Neuronal stem cell (in vitro differentiated cells): ENCODE measurements around the gene SEC31A.

Experiments used
- DNase-seq: peaks from one replicate; pipeline ENCODE4 v3.0.0-alpha.2; 2013; ENCODE audit warnings: low spot score
- H2AFZ ChIP-seq: one replicate; pipeline ENCODE4 v1.6.1; 2013; ENCODE audit warnings: mild to moderate bottlenecking, low read length, inconsistent platforms
- H2AK5ac ChIP-seq: 2 replicates; pipeline ENCODE4 v1.6.1; 2013; ENCODE audit warnings: low read depth, mild to moderate bottlenecking, inconsistent platforms, low read length, moderate library complexity, mixed read lengths
- H2BK120ac ChIP-seq: 2 replicates; pipeline ENCODE4 v1.6.1; 2013; ENCODE audit warnings: low read depth, mild to moderate bottlenecking, inconsistent platforms, low read length, moderate library complexity, mixed read lengths
- H2BK12ac ChIP-seq: one replicate; pipeline ENCODE4 v1.6.1; 2013; ENCODE audit warnings: low read length, inconsistent platforms
- H2BK15ac ChIP-seq: 2 replicates; pipeline ENCODE4 v1.6.1; 2013; ENCODE audit warnings: mild to moderate bottlenecking, low read length, inconsistent platforms, mixed read lengths
- H2BK5ac ChIP-seq: one replicate; pipeline ENCODE4 v1.6.1; 2013; ENCODE audit warnings: inconsistent platforms, mild to moderate bottlenecking, low read length, moderate library complexity
- H3K14ac ChIP-seq: one replicate; pipeline ENCODE4 v1.6.1; 2013; ENCODE audit warnings: low read length, inconsistent platforms
- H3K18ac ChIP-seq: 2 replicates; pipeline ENCODE4 v1.6.1; 2013; ENCODE audit warnings: low read length, inconsistent platforms
- H3K23ac ChIP-seq: 2 replicates; pipeline ENCODE4 v1.6.1; 2013; ENCODE audit warnings: low read depth, mild to moderate bottlenecking, mixed read lengths, low read length, inconsistent platforms; ENCODE audit not compliant: poor library complexity
- H3K27ac ChIP-seq: replicated peaks from 3 replicates; pipeline ENCODE4 v1.5.1; 2013; ENCODE audit warnings: low read length, inconsistent platforms
- H3K27me3 ChIP-seq, 3 experiments: 2 replicates each; pipeline ENCODE4 v1.6.1; 2013; ENCODE audit warnings: low read length in 3 of 3, mild to moderate bottlenecking in 2 of 3, inconsistent platforms in 1 of 3, low read depth in 1 of 3, mixed read lengths in 1 of 3, moderate library complexity in 1 of 3; ENCODE audit not compliant: control insufficient read depth in 3 of 3, insufficient read depth in 3 of 3
- H3K36me3 ChIP-seq, 2 donors: replicated peaks in 1 of 2; 2 replicates each; pipeline ENCODE4 v1.6.1; 2013; ENCODE audit warnings: low read length in 2 of 2; ENCODE audit not compliant: control insufficient read depth in 2 of 2, insufficient read depth in 2 of 2
- H3K4ac ChIP-seq: 2 replicates; pipeline ENCODE4 v1.6.1; 2013; ENCODE audit warnings: inconsistent platforms, mild to moderate bottlenecking, low read length, moderate library complexity
- H3K4me1 ChIP-seq, 2 donors: 1 replicate in 1 of 2; 2 replicates in 1 of 2; pipeline ENCODE4 v1.6.1; 2013; ENCODE audit warnings: low read length in 2 of 2, low read depth in 1 of 2; ENCODE audit not compliant: control insufficient read depth in 2 of 2, insufficient read depth in 1 of 2
- H3K4me2 ChIP-seq: one replicate; pipeline ENCODE4 v1.6.1; 2013; ENCODE audit warnings: mild to moderate bottlenecking, low read length, inconsistent platforms; ENCODE audit not compliant: insufficient read depth, poor library complexity, severe bottlenecking
- H3K4me3 ChIP-seq, 2 donors: 2 replicates each; pipeline ENCODE4 v1.5.1; 2013; ENCODE audit warnings: low read length in 2 of 2, mild to moderate bottlenecking in 2 of 2, inconsistent platforms in 1 of 2, moderate library complexity in 1 of 2
- H3K79me1 ChIP-seq: one replicate; pipeline ENCODE4 v1.6.1; 2013; ENCODE audit warnings: low read depth, mild to moderate bottlenecking, inconsistent platforms, low read length, moderate library complexity
- H3K9ac ChIP-seq: one replicate; pipeline ENCODE4 v1.6.1; 2013; ENCODE audit warnings: mild to moderate bottlenecking, low read depth, low read length, inconsistent platforms; ENCODE audit not compliant: poor library complexity
- H3K9me3 ChIP-seq, 2 donors: replicated peaks in 1 of 2; 2 replicates each; pipeline versions ENCODE3 to v1.6.1; 2013; ENCODE audit warnings: low read length in 2 of 2, mild to moderate bottlenecking in 2 of 2, inconsistent platforms in 1 of 2, low read depth in 1 of 2, mixed read lengths in 1 of 2, moderate library complexity in 1 of 2; ENCODE audit not compliant: control insufficient read depth in 2 of 2, insufficient read depth in 1 of 2
- H4K8ac ChIP-seq: one replicate; pipeline ENCODE4 v1.6.1; 2013; ENCODE audit warnings: low read depth, mild to moderate bottlenecking, inconsistent platforms, low read length, moderate library complexity
- H4K91ac ChIP-seq: one replicate; pipeline ENCODE4 v1.6.1; 2013; ENCODE audit warnings: low read length, low read depth, mild to moderate bottlenecking, inconsistent platforms; ENCODE audit not compliant: poor library complexity
- WGBS, 2 donors: extraction: QIAGEN DNeasy Blood & Tissue Kit; methylation state at CpG; one replicate each; pipeline ENCODE4 v1.1.7; 2013; ENCODE audit warnings: missing lambda C conversion rate in 2 of 2, mixed read lengths in 1 of 2; ENCODE audit not compliant: insufficient read length in 2 of 2, insufficient replicate concordance in 1 of 2; ENCODE audit errors: extremely low coverage in 2 of 2; 5-methylcytosine and 5-hydroxymethylcytosine counted together

The SEC31A gene

DNA sequence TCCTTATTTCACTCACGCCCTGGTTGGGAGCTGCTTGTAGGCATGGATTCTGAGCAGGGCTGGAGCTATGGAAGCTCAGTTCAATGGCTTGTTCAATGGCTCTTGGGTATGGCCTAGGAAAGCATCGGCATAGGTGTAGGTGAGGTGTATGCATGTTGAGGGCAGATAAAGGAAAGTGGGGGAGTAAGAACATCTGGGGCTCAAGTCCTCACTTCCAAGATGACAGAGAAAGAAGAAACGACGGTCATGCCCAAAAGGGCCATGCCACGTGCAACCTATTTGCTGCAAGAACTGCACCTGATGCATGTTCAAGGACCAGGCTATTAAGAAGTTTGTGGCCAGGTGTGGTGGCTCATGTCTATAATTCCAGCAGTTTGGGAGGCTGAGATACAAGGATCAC, 115.7 kb downstream of the SEC31A start:
- peaks cover 0 to 5% of the 10 kb centered on the region in 2 donors for H3K9me3 ChIP-seq
- no peaks in the 10 kb centered on the region for H3K27me3 ChIP-seq
- H2AK5ac ChIP-seq: no peak overlapping the region
- H3K23ac ChIP-seq: no peak overlapping the region
- no peak overlapping the region for H3K14ac ChIP-seq
- peaks cover 0 to 13% of the 10 kb centered on the region in 2 donors for H3K4me1 ChIP-seq
- H4K8ac ChIP-seq: no peak overlapping the region
- H3K36me3 ChIP-seq: peaks cover 0 to 8% of the 10 kb centered on the region in 2 donors
- DNase-seq: no peak
- no peak overlapping the region for H3K4me2 ChIP-seq
- no peak overlapping the region for H3K18ac ChIP-seq
- no peak overlapping the region for H2AFZ ChIP-seq
- no peak overlapping the region for H4K91ac ChIP-seq
- no peaks in the 10 kb centered on the region for H3K79me1 ChIP-seq
- H3K4me3 ChIP-seq: no peak overlapping the region
- H2BK15ac ChIP-seq: no peak overlapping the region
- H3K9ac ChIP-seq: no peak overlapping the region
- no CpG with 5 or more reads among the region's 5 CpGs for WGBS, 2 donors
- no peak overlapping the region for H3K27ac ChIP-seq
- H2BK5ac ChIP-seq: no peak overlapping the region
- no peak overlapping the region for H3K4ac ChIP-seq
- H2BK12ac ChIP-seq: no peak overlapping the region
- no peak overlapping the region for H2BK120ac ChIP-seq

DNA sequence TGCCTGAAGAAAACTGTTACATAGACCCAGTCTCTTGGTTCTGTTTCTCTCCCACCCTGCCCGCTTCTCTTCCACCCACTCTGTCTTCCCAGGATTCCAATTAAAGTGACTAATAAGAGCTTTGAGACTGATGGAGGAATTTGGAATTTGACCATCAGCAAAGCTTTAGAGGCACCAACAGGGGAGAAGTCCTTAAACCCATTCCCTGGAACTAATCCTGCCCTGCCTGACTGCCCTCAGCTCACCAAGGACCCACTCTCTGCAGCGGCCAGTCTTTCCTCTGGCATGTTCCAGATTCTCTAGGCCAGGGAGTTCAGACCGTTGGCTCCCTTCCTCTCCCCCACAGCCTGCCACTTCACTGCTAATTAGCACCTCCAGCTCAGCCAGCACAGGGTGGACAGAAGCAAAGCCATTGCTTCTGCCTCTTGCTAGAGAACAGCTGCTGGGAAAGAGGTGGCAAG, 116.2 kb downstream of the SEC31A start:
- Histone ChIP-seq H3K9me3 (peaks cover 0 to 5% of the 10 kb centered on the region in 2 donors), H3K27ac (peak overlapping the region; percentile 35), H3K79me1 (no peaks in the 10 kb centered on the region), H4K91ac (no peak overlapping the region), H3K4me2 (no peak overlapping the region), H3K9ac (no peak overlapping the region), H2AK5ac (no peak overlapping the region), H3K4me1 (peaks cover 0 to 13% of the 10 kb centered on the region in 2 donors), H2BK12ac (no peak overlapping the region), H3K27me3 (no peaks in the 10 kb centered on the region), H3K4me3 (no peak overlapping the region), H2BK5ac (no peak overlapping the region), H3K4ac (no peak overlapping the region), H3K18ac (no peak overlapping the region), H2BK15ac (no peak overlapping the region), H3K36me3 (peaks cover 0 to 8% of the 10 kb centered on the region in 2 donors), H3K14ac (no peak overlapping the region), H2BK120ac (no peak overlapping the region), H2AFZ (no peak overlapping the region), H3K23ac (no peak overlapping the region), H4K8ac (no peak overlapping the region)
- WGBS, 2 donors: no CpG with 5 or more reads among the region's 3 CpGs
- no peak for DNase-seq

DNA sequence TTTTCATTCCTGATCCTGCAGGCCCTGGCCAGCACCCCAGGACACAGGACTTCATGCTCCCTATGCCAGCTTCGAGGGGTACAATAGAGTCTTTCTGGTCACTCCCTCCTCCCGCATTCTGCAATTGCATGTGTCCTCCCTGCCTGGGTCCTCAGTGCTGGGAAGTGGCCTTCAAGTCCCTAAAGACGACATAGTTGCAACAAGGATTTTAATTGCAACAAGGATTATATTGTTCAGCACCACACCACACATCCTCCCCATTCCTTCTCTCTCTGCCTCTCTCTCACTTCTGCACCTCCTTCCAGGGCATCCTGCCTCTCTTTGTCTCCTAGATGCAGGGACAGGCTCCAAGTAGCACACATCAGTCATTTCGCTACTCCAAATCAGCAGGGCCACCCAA, 117.9 kb downstream of the SEC31A start:
- Histone ChIP-seq H3K4ac (no peak overlapping the region), H2AFZ (no peak overlapping the region), H3K27me3 (no peaks in the 10 kb centered on the region), H3K27ac (no peak overlapping the region), H4K91ac (no peak overlapping the region), H3K36me3 (peaks cover 0 to 8% of the 10 kb centered on the region in 2 donors), H2BK5ac (no peak overlapping the region), H3K14ac (no peak overlapping the region), H2BK120ac (no peak overlapping the region), H3K4me1 (peaks cover 0 to 13% of the 10 kb centered on the region in 2 donors), H3K9me3 (peaks cover 0 to 5% of the 10 kb centered on the region in 2 donors), H3K4me3 (no peak overlapping the region), H3K23ac (no peak overlapping the region), H2AK5ac (no peak overlapping the region), H4K8ac (no peak overlapping the region), H3K9ac (no peak overlapping the region), H3K4me2 (no peak overlapping the region), H3K18ac (no peak overlapping the region), H2BK12ac (no peak overlapping the region), H2BK15ac (no peak overlapping the region), H3K79me1 (no peaks in the 10 kb centered on the region)
- no peak for DNase-seq
- no CpG with 5 or more reads among the region's 4 CpGs for WGBS, 2 donors

DNA sequence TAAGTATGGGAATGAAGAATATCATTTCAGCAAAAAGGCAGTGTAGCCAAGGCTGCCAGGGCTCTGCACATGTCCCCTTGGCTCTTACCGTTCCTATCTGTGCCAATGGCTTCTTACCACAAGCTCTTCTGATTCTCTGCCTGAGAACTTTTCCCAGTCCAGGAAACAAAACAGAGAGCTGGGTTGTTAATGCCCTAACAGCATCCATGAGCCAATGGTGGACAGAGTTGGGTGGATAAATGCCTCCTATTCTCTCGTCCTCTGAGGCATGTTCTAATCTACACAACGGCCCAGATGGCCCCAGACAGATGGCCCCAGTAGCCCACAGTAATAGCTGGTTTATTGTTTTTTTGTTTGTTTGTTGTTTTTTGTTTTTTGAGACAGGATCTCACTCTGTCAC, 120.3 kb downstream of the SEC31A start:
- H3K9ac ChIP-seq: no peak overlapping the region
- H3K4me2 ChIP-seq: no peak overlapping the region
- peaks cover 3% of the 10 kb centered on the region for H3K79me1 ChIP-seq
- no peaks in the 10 kb centered on the region for H3K27me3 ChIP-seq
- no CpG with 5 or more reads among the region's 3 CpGs for WGBS, 2 donors
- H2BK120ac ChIP-seq: no peak overlapping the region
- H3K27ac ChIP-seq: no peak overlapping the region
- H4K8ac ChIP-seq: no peak overlapping the region
- peaks cover 0 to 14% of the 10 kb centered on the region in 2 donors for H3K9me3 ChIP-seq
- no peak for DNase-seq
- H3K4ac ChIP-seq: no peak overlapping the region
- H3K36me3 ChIP-seq: peaks cover 0 to 4% of the 10 kb centered on the region in 2 donors
- no peak overlapping the region for H3K23ac ChIP-seq
- no peak overlapping the region for H2AK5ac ChIP-seq
- no peak overlapping the region for H4K91ac ChIP-seq
- H2BK5ac ChIP-seq: no peak overlapping the region
- no peak overlapping the region for H3K14ac ChIP-seq
- H2BK15ac ChIP-seq: no peak overlapping the region
- H2AFZ ChIP-seq: no peak overlapping the region
- no peak overlapping the region for H3K4me3 ChIP-seq
- H3K18ac ChIP-seq: no peak overlapping the region
- H2BK12ac ChIP-seq: no peak overlapping the region
- peaks cover 0 to 9% of the 10 kb centered on the region in 2 donors for H3K4me1 ChIP-seq
